SK-N-MC (cell line): ENCODE data around the gene ANKS1A.

Source experiments
- DNase-seq: peaks from one replicate; pipeline ENCODE4 v3.0.0-alpha.2; 2011; ENCODE audit warnings: low read depth, low spot score
- H3K27ac ChIP-seq: fragments of 200-600 bp; sonication (generic); 2 replicates; pipeline ENCODE4 v1.5.1; 2016; ENCODE audit warnings: mixed run types
- H3K36me3 ChIP-seq: fragments of 200-600 bp; sonication (generic); 2 replicates; pipeline ENCODE4 v1.6.1; 2017; ENCODE audit warnings: antibody characterized with exemption, low read length, mixed read lengths; ENCODE audit not compliant: insufficient read depth
- H3K4me3 ChIP-seq: fragments of 200-600 bp; sonication (generic); 2 replicates; pipeline ENCODE4 v1.5.1; 2016
- H3K9ac ChIP-seq: fragments of 200-600 bp; sonication (generic); 2 replicates; pipeline ENCODE4 v1.8.0; 2017; ENCODE audit warnings: mixed run types, mixed read lengths; ENCODE audit not compliant: insufficient read length
- H3K9me3 ChIP-seq: fragments of 200-600 bp; sonication (generic); 2 replicates; pipeline ENCODE4 v1.6.1; 2017; ENCODE audit warnings: low read depth, mild to moderate bottlenecking, antibody characterized with exemption, low read length, moderate library complexity, mixed read lengths
- EZH2 ChIP-seq: fragments of 200-600 bp; sonication (generic); IDR thresholded peaks from one replicate; pipeline ENCODE4 v1.6.1; 2017; ENCODE audit warnings: antibody characterized with exemption
- FOXP2 ChIP-seq: optimal IDR thresholded peaks from 2 replicates; pipeline ENCODE3; 2011; ENCODE audit warnings: mild to moderate bottlenecking, moderate library complexity; ENCODE audit not compliant: insufficient read depth; ENCODE audit errors: extremely low read length, control extremely low read depth
- POLR2AphosphoS5 ChIP-seq: IDR thresholded peaks from 2 replicates; pipeline ENCODE4 v1.6.1; 2012; ENCODE audit warnings: mild to moderate bottlenecking, low read depth, low read length, borderline replicate concordance

The ANKS1A gene

GRCh38 chr6:35049156-35049735 is 160.2 kb downstream of the ANKS1A start:
- TF ChIP-seq EZH2 (no peak), POLR2AphosphoS5 (no peak)
- no peak for DNase-seq
- H3K27ac ChIP-seq = peak overlapping the region; percentile 97; the same call in 1 of the 2 replicates
- no peak overlapping the region for H3K4me3 ChIP-seq
- H3K9ac ChIP-seq = no peak overlapping the region
- no peaks in the 10 kb centered on the region for H3K36me3 ChIP-seq
- no peaks in the 10 kb centered on the region for H3K9me3 ChIP-seq

- no peak for DNase-seq
- Histone ChIP-seq H3K36me3 (no peaks in the 10 kb centered on the region), H3K9me3 (no peaks in the 10 kb centered on the region), H3K27ac (no peak overlapping the region; the same call in 1 of the 2 replicates), H3K9ac (no peak overlapping the region), H3K4me3 (no peak overlapping the region)
- TF ChIP-seq EZH2 (no peak), FOXP2 (no peak)
Observed at GRCh38 chr6:35049900-35050756, 161.1 kb downstream of the ANKS1A start.

GRCh38 chr6:35050757-35051330 is 161.8 kb downstream of the ANKS1A start:
- TF ChIP-seq POLR2AphosphoS5 (no peak), FOXP2 (no peak), EZH2 (no peak)
- no peak overlapping the region for H3K9ac ChIP-seq
- no peaks in the 10 kb centered on the region for H3K36me3 ChIP-seq
- no peak overlapping the region for H3K4me3 ChIP-seq
- no peak overlapping the region for H3K27ac ChIP-seq
- no peaks in the 10 kb centered on the region for H3K9me3 ChIP-seq
- no peak for DNase-seq

GRCh38 chr6:35051396-35051795 is 162.3 kb downstream of the ANKS1A start:
- H3K9me3 ChIP-seq = no peaks in the 10 kb centered on the region
- H3K27ac ChIP-seq = no peak overlapping the region
- no peak overlapping the region for H3K9ac ChIP-seq
- no peak for TF ChIP-seq FOXP2
- no peak for TF ChIP-seq EZH2
- no peak for TF ChIP-seq POLR2AphosphoS5
- DNase-seq = no peak
- no peaks in the 10 kb centered on the region for H3K36me3 ChIP-seq
- no peak overlapping the region for H3K4me3 ChIP-seq

- TF ChIP-seq FOXP2 (no peak), POLR2AphosphoS5 (no peak), EZH2 (no peak)
- Histone ChIP-seq H3K9ac (no peak overlapping the region), H3K27ac (no peak overlapping the region), H3K36me3 (no peaks in the 10 kb centered on the region), H3K4me3 (no peak overlapping the region), H3K9me3 (no peaks in the 10 kb centered on the region)
- DNase-seq = no peak
Observed at GRCh38 chr6:35051997-35052583, 163.0 kb downstream of the ANKS1A start.

GRCh38 chr6:35052694-35053565 is 163.9 kb downstream of the ANKS1A start:
- Histone ChIP-seq H3K4me3 (no peak overlapping the region), H3K9me3 (no peaks in the 10 kb centered on the region), H3K9ac (no peak overlapping the region), H3K27ac (no peak overlapping the region), H3K36me3 (no peaks in the 10 kb centered on the region)
- no peak for DNase-seq
- TF ChIP-seq POLR2AphosphoS5 (no peak), FOXP2 (no peak), EZH2 (no peak)

- Histone ChIP-seq H3K4me3 (no peak overlapping the region), H3K27ac (no peak overlapping the region), H3K36me3 (no peaks in the 10 kb centered on the region), H3K9me3 (no peaks in the 10 kb centered on the region), H3K9ac (no peak overlapping the region)
- DNase-seq = no peak
- TF ChIP-seq EZH2 = no peak
Observed at GRCh38 chr6:35053701-35054100, 164.6 kb downstream of the ANKS1A start.

GRCh38 chr6:35054106-35054742 is 165.2 kb downstream of the ANKS1A start:
- H3K9ac ChIP-seq = no peak overlapping the region
- H3K36me3 ChIP-seq = no peaks in the 10 kb centered on the region
- DNase-seq = no peak
- no peak overlapping the region for H3K27ac ChIP-seq
- no peaks in the 10 kb centered on the region for H3K9me3 ChIP-seq
- no peak overlapping the region for H3K4me3 ChIP-seq
- TF ChIP-seq EZH2 (no peak), FOXP2 (no peak), POLR2AphosphoS5 (no peak)
